Adipocyte (in vitro differentiated cells): ENCODE results near the gene KCNS1.

Source experiments
- DNase-seq: peaks from one replicate; pipeline ENCODE4 v3.0.0-alpha.2; 2015; ENCODE audit warnings: low read depth
- H3K27me3 ChIP-seq: replicated peaks from 2 replicates; pipeline ENCODE4 v1.7.0; 2013; ENCODE audit warnings: mild to moderate bottlenecking, low read length, moderate library complexity; ENCODE audit not compliant: control insufficient read depth, insufficient read depth
- H3K36me3 ChIP-seq: 2 replicates; pipeline ENCODE4 v1.7.0; 2013; ENCODE audit warnings: low read length, mild to moderate bottlenecking, moderate library complexity; ENCODE audit not compliant: control insufficient read depth, insufficient read depth, severe bottlenecking
- H3K4me1 ChIP-seq: 2 replicates; pipeline ENCODE4 v1.7.0; 2013; ENCODE audit warnings: mild to moderate bottlenecking, low read length, moderate library complexity; ENCODE audit not compliant: control insufficient read depth, insufficient read depth
- H3K4me3 ChIP-seq: 2 replicates; pipeline ENCODE4 v1.7.0; 2013; ENCODE audit warnings: mild to moderate bottlenecking, low read length, moderate library complexity
- H3K9ac ChIP-seq: 2 replicates; pipeline ENCODE4 v1.7.0; 2013; ENCODE audit warnings: mild to moderate bottlenecking, low read length, moderate library complexity
- H3K9me3 ChIP-seq: 2 replicates; pipeline ENCODE4 v1.7.0; 2013; ENCODE audit warnings: mild to moderate bottlenecking, low read length, moderate library complexity; ENCODE audit not compliant: control insufficient read depth

Gene KCNS1

GRCh38 chr20:45105317-45105716 is 4.4 kb upstream of the KCNS1 start:
- Histone ChIP-seq H3K9me3 (peaks cover 2% of the 10 kb centered on the region), H3K27me3 (peaks cover 23% of the 10 kb centered on the region), H3K4me1 (no peaks in the 10 kb centered on the region), H3K36me3 (no peaks in the 10 kb centered on the region), H3K4me3 (no peak overlapping the region), H3K9ac (no peak overlapping the region)
- no peak for DNase-seq

- H3K9ac ChIP-seq = no peak overlapping the region
- peaks cover 2% of the 10 kb centered on the region for H3K9me3 ChIP-seq
- peak; percentile 40 for DNase-seq
- H3K27me3 ChIP-seq = peaks cover 23% of the 10 kb centered on the region
- H3K36me3 ChIP-seq = no peaks in the 10 kb centered on the region
- no peaks in the 10 kb centered on the region for H3K4me1 ChIP-seq
- no peak overlapping the region for H3K4me3 ChIP-seq
These were observed 3.9 kb upstream of the KCNS1 start for GRCh38 chr20:45104786-45105185.

- DNase-seq = no peak
- Histone ChIP-seq H3K4me3 (no peak overlapping the region), H3K9ac (no peak overlapping the region), H3K4me1 (peaks cover 1% of the 10 kb centered on the region), H3K36me3 (no peaks in the 10 kb centered on the region), H3K27me3 (peaks cover 34% of the 10 kb centered on the region), H3K9me3 (peaks cover 2% of the 10 kb centered on the region)
These were observed 2.1 kb upstream of the KCNS1 start for GRCh38 chr20:45103072-45103471.

GRCh38 chr20:45101333-45101850 is 465 bp upstream of the KCNS1 start:
- Histone ChIP-seq H3K27me3 (peaks cover 45% of the 10 kb centered on the region), H3K9ac (no peak overlapping the region), H3K9me3 (peaks cover 2% of the 10 kb centered on the region), H3K36me3 (no peaks in the 10 kb centered on the region), H3K4me1 (peaks cover 3% of the 10 kb centered on the region), H3K4me3 (no peak overlapping the region)
- DNase-seq = no peak

GRCh38 chr20:45098103-45098773 is 2.7 kb downstream of the KCNS1 start:
- Histone ChIP-seq H3K4me1 (peaks cover 3% of the 10 kb centered on the region), H3K9ac (no peak overlapping the region), H3K4me3 (peak overlapping the region; percentile 59), H3K36me3 (no peaks in the 10 kb centered on the region), H3K9me3 (no peaks in the 10 kb centered on the region), H3K27me3 (peaks cover 48% of the 10 kb centered on the region)
- peak; percentile 51 for DNase-seq

GRCh38 chr20:45097485-45098102 is 3.3 kb downstream of the KCNS1 start:
- peak overlapping the region; percentile 59 for H3K4me3 ChIP-seq
- peaks cover 3% of the 10 kb centered on the region for H3K4me1 ChIP-seq
- peaks cover 48% of the 10 kb centered on the region for H3K27me3 ChIP-seq
- DNase-seq = no peak
- H3K36me3 ChIP-seq = no peaks in the 10 kb centered on the region
- H3K9ac ChIP-seq = no peak overlapping the region
- no peaks in the 10 kb centered on the region for H3K9me3 ChIP-seq

GRCh38 chr20:45096781-45097180 is 4.1 kb downstream of the KCNS1 start:
- Histone ChIP-seq H3K36me3 (no peaks in the 10 kb centered on the region), H3K4me1 (peaks cover 3% of the 10 kb centered on the region), H3K9me3 (no peaks in the 10 kb centered on the region), H3K9ac (no peak overlapping the region), H3K27me3 (peaks cover 48% of the 10 kb centered on the region), H3K4me3 (no peak overlapping the region)
- no peak for DNase-seq

- H3K27me3 ChIP-seq = peaks cover 48% of the 10 kb centered on the region
- H3K4me3 ChIP-seq = no peak overlapping the region
- DNase-seq = peak; percentile 90
- no peaks in the 10 kb centered on the region for H3K36me3 ChIP-seq
- H3K9me3 ChIP-seq = no peaks in the 10 kb centered on the region
- H3K9ac ChIP-seq = no peak overlapping the region
- H3K4me1 ChIP-seq = peaks cover 3% of the 10 kb centered on the region
These were observed 5.1 kb downstream of the KCNS1 start for GRCh38 chr20:45095805-45096238.

GRCh38 chr20:45094864-45095574 is 5.9 kb downstream of the KCNS1 start:
- peaks cover 41% of the 10 kb centered on the region for H3K27me3 ChIP-seq
- H3K36me3 ChIP-seq = no peaks in the 10 kb centered on the region
- H3K9me3 ChIP-seq = no peaks in the 10 kb centered on the region
- no peak for DNase-seq
- H3K9ac ChIP-seq = no peak overlapping the region
- no peak overlapping the region for H3K4me3 ChIP-seq
- H3K4me1 ChIP-seq = peaks cover 3% of the 10 kb centered on the region

GRCh38 chr20:45094201-45094600 is 6.7 kb downstream of the KCNS1 start:
- no peaks in the 10 kb centered on the region for H3K36me3 ChIP-seq
- H3K4me1 ChIP-seq = peaks cover 3% of the 10 kb centered on the region
- DNase-seq = no peak
- no peak overlapping the region for H3K9ac ChIP-seq
- no peaks in the 10 kb centered on the region for H3K9me3 ChIP-seq
- H3K4me3 ChIP-seq = no peak overlapping the region
- peaks cover 33% of the 10 kb centered on the region for H3K27me3 ChIP-seq

GRCh38 chr20:45092898-45093297 is 8.0 kb downstream of the KCNS1 start:
- Histone ChIP-seq H3K27me3 (peaks cover 20% of the 10 kb centered on the region), H3K9me3 (no peaks in the 10 kb centered on the region), H3K4me1 (peaks cover 5% of the 10 kb centered on the region), H3K4me3 (no peak overlapping the region), H3K36me3 (no peaks in the 10 kb centered on the region), H3K9ac (no peak overlapping the region)
- no peak for DNase-seq
